H1 (cell line): Measurements from ENCODE around the gene EAPP. TPM values are rescaled to one million over a fixed set of nuclear protein-coding genes. Genes with fewer than 3 reads are reported as not detected.

Experiments used
- CTCF ChIA-PET: fragments of 300-600 bp; sonication (Branson Sonifier 250); formaldehyde crosslinking; loops from one replicate; lab custom pipeline; 2021; ENCODE audit not compliant: partially characterized antibody; lab: Charles Lee
- POLR2A ChIA-PET: fragments of 300-600 bp; sonication (Branson Sonifier 250); formaldehyde crosslinking; loops from one replicate; lab custom pipeline; 2021; ENCODE audit warnings: inconsistent platforms; ENCODE audit not compliant: partially characterized antibody; lab: Charles Lee
- DNase-seq, 2 experiments: peaks; one replicate each; pipeline versions ENCODE4 v3.0.0 to v3.0.0-alpha.2; 2010 to 2022; ENCODE audit warnings: low spot score in 2 of 2, low read depth in 1 of 2, mixed read lengths in 1 of 2
- FAIRE-seq: peaks from 2 replicates; lab custom pipeline; 2011; peaks lifted over from hg19 to GRCh38; lab: Jason Lieb, UNC
- H2AFZ ChIP-seq: 2 replicates; pipeline ENCODE4 v1.8.1; 2012; ENCODE audit warnings: low read length, inconsistent platforms
- H2AK5ac ChIP-seq: 2 replicates; pipeline ENCODE4 v1.6.1; 2013; ENCODE audit warnings: low read depth, low read length
- H2BK120ac ChIP-seq: replicated peaks from 2 replicates; pipeline ENCODE3; 2013; ENCODE audit warnings: low read depth, low read length, inconsistent platforms
- H2BK12ac ChIP-seq: 2 replicates; pipeline ENCODE4 v1.6.1; 2013; ENCODE audit warnings: low read depth, low read length
- H2BK15ac ChIP-seq: 2 replicates; pipeline ENCODE4 v1.6.1; 2013; ENCODE audit warnings: low read length
- H2BK20ac ChIP-seq: 2 replicates; pipeline ENCODE4 v1.6.1; 2013; ENCODE audit warnings: low read length
- H2BK5ac ChIP-seq: 2 replicates; pipeline ENCODE4 v1.6.1; 2013; ENCODE audit warnings: low read depth, low read length
- H3K14ac ChIP-seq: 2 replicates; pipeline ENCODE4 v1.6.1; 2013; ENCODE audit warnings: inconsistent platforms; ENCODE audit not compliant: insufficient read length
- H3K18ac ChIP-seq: 2 replicates; pipeline ENCODE4 v1.6.1; 2013; ENCODE audit warnings: low read length; ENCODE audit errors: extremely low read depth
- H3K23ac ChIP-seq: 2 replicates; pipeline ENCODE4 v1.6.1; 2013; ENCODE audit warnings: inconsistent platforms; ENCODE audit not compliant: insufficient read length
- H3K23me2 ChIP-seq: 2 replicates; pipeline ENCODE4 v1.6.1; 2013; ENCODE audit warnings: low read depth, low read length
- H3K27ac ChIP-seq: 2 replicates; pipeline ENCODE4 v1.6.1; 2011; ENCODE audit warnings: low read depth, low read length, inconsistent platforms
- H3K27me3 ChIP-seq, 4 experiments: replicated peaks in 1 of 4; 1 replicate in 1 of 4; 2 replicates in 3 of 4; pipeline versions ENCODE4 v1.6.1 to v1.8.1; 2011 to 2013; ENCODE audit warnings: low read length in 3 of 4, mild to moderate bottlenecking in 3 of 4, inconsistent platforms in 2 of 4, mixed read lengths in 2 of 4, moderate library complexity in 1 of 4; ENCODE audit not compliant: control insufficient read depth in 3 of 4, insufficient read depth in 3 of 4; ENCODE audit errors: extremely low read depth in 1 of 4
- H3K36me3 ChIP-seq, 4 experiments: 2 replicates each; pipeline versions ENCODE4 v1.6.1 to v1.8.1; 2011 to 2013; ENCODE audit warnings: mild to moderate bottlenecking in 4 of 4, low read length in 3 of 4, moderate library complexity in 2 of 4, control low read depth in 1 of 4, inconsistent platforms in 1 of 4; ENCODE audit not compliant: insufficient read depth in 4 of 4, control insufficient read depth in 2 of 4
- H3K4ac ChIP-seq: replicated peaks from 2 replicates; pipeline ENCODE3; 2013; ENCODE audit warnings: low read length, low read depth, mixed read lengths, inconsistent platforms; ENCODE audit not compliant: insufficient read length
- H3K4me1 ChIP-seq, 4 experiments: replicated peaks in 1 of 4; 1 replicate in 1 of 4; 2 replicates in 3 of 4; pipeline versions ENCODE4 v1.6.1 to v1.8.1; 2011 to 2013; ENCODE audit warnings: low read length in 3 of 4, inconsistent platforms in 2 of 4, mixed read lengths in 1 of 4; ENCODE audit not compliant: insufficient read depth in 4 of 4, control insufficient read depth in 3 of 4
- H3K4me2 ChIP-seq, 2 experiments: 2 replicates each; pipeline versions ENCODE4 v1.6.1 to v1.8.1; 2011 to 2013; ENCODE audit warnings: low read depth in 2 of 2, low read length in 2 of 2, control low read depth in 1 of 2, inconsistent platforms in 1 of 2, mild to moderate bottlenecking in 1 of 2; ENCODE audit not compliant: insufficient read depth in 1 of 2
- H3K4me3 ChIP-seq, 4 experiments: fragments of 200-600, 300-600 bp in 1 of 4; sonication (generic), shearing (Covaris generic), sonication (Bioruptor Twin) in 1 of 4; 2 replicates each; pipeline versions ENCODE4 v1.5.1 to v1.8.1; 2011 to 2016; ENCODE audit warnings: low read length in 4 of 4, low read depth in 3 of 4, control low read depth in 2 of 4, inconsistent platforms in 2 of 4, mild to moderate bottlenecking in 2 of 4, mixed read lengths in 1 of 4, moderate library complexity in 1 of 4; ENCODE audit not compliant: insufficient read depth in 2 of 4; ENCODE audit errors: extremely low read depth in 1 of 4
- H3K56ac ChIP-seq: replicated peaks from 2 replicates; pipeline ENCODE3; 2013; ENCODE audit warnings: low read depth, mild to moderate bottlenecking, mixed read lengths, low read length, inconsistent platforms; ENCODE audit not compliant: insufficient read length
- H3K79me1 ChIP-seq: 2 replicates; pipeline ENCODE4 v1.6.1; 2013; ENCODE audit warnings: low read depth, low read length, control low read depth
- H3K79me2 ChIP-seq, 2 experiments: 2 replicates each; pipeline versions ENCODE4 v1.6.1 to v1.8.1; 2012 to 2013; ENCODE audit warnings: low read length in 2 of 2, mild to moderate bottlenecking in 2 of 2, inconsistent platforms in 1 of 2; ENCODE audit not compliant: insufficient read depth in 2 of 2, control insufficient read depth in 1 of 2
- H3K9ac ChIP-seq, 4 experiments: replicated peaks in 1 of 4; 1 replicate in 1 of 4; 2 replicates in 3 of 4; pipeline versions ENCODE4 v1.6.1 to v1.8.1; 2011 to 2013; ENCODE audit warnings: low read depth in 3 of 4, low read length in 3 of 4, control low read depth in 2 of 4, mild to moderate bottlenecking in 2 of 4, moderate library complexity in 2 of 4, inconsistent platforms in 1 of 4; ENCODE audit errors: extremely low read depth in 1 of 4
- H3K9me3 ChIP-seq, 2 experiments: 2 replicates each; pipeline versions ENCODE4 v1.6.1 to v1.8.1; 2012 to 2013; ENCODE audit warnings: mild to moderate bottlenecking in 2 of 2, moderate library complexity in 2 of 2, control low read depth in 1 of 2, inconsistent platforms in 1 of 2, low read depth in 1 of 2, low read length in 1 of 2, mixed read lengths in 1 of 2; ENCODE audit not compliant: insufficient read depth in 2 of 2
- H4K20me1 ChIP-seq, 2 experiments: replicated peaks in 1 of 2; 2 replicates each; pipeline versions ENCODE3 to v1.8.1; 2011 to 2013; ENCODE audit warnings: inconsistent platforms in 2 of 2, low read length in 2 of 2, mild to moderate bottlenecking in 1 of 2; ENCODE audit not compliant: insufficient read depth in 2 of 2, control insufficient read depth in 1 of 2
- H4K5ac ChIP-seq: 2 replicates; pipeline ENCODE4 v1.6.1; 2013; ENCODE audit warnings: low read length, low read depth, mixed read lengths, inconsistent platforms; ENCODE audit not compliant: insufficient read length
- H4K8ac ChIP-seq: 2 replicates; pipeline ENCODE4 v1.8.0; 2013; ENCODE audit warnings: mild to moderate bottlenecking, moderate library complexity, low read length, inconsistent platforms; ENCODE audit not compliant: insufficient read depth; ENCODE audit errors: extremely low read depth
- H4K91ac ChIP-seq: replicated peaks from 2 replicates; pipeline ENCODE3; 2013; ENCODE audit warnings: low read length, mixed read lengths, inconsistent platforms; ENCODE audit not compliant: insufficient read length
- TBP ChIP-seq: IDR thresholded peaks from 2 replicates; pipeline ENCODE4 v1.6.1; 2011; ENCODE audit warnings: low read depth, low read length, improper control_type of control experiment
- WGBS, 2 experiments: shearing (Covaris generic) in 1 of 2; methylation state at CpG; one replicate each; pipeline versions ENCODE4 v1.1.6 to v1.1.7; 2013 to 2015; ENCODE audit warnings: low lambda C conversion rate in 2 of 2, mixed read lengths in 2 of 2, inconsistent platforms in 1 of 2, low coverage in 1 of 2, missing lambda C conversion rate in 1 of 2; ENCODE audit not compliant: insufficient replicate concordance in 2 of 2, insufficient coverage in 1 of 2, insufficient read length in 1 of 2; ENCODE audit errors: extremely low coverage in 1 of 2, missing lambda C conversion rate in 1 of 2; 5-methylcytosine and 5-hydroxymethylcytosine counted together
- polyA plus RNA-seq, 7 experiments: library from polyadenylated mRNA; depleted of rRNA in 3 of 7; stranded (reverse) in 5 of 7; unstranded in 2 of 7; fragments of >200 nt in 5 of 7; fragments of 200-250 nt in 2 of 7; gene quantifications; 1 replicate in 5 of 7; 2 replicates in 1 of 7; 4 replicates in 1 of 7; pipeline versions ENCODE4 v1.2.1 to v1.2.3, GENCODE V29; 2011 to 2013; ENCODE audit warnings: missing spikeins in 2 of 7, mixed read lengths in 2 of 7
- total RNA-seq: library from RNA; stranded (reverse); fragmentation: NEBNext Ultra II Directional; extraction: Animal tissue kit (Norgen Biotek cat#: 25700); gene quantifications from 2 replicates; pipeline ENCODE4 v1.2.1, GENCODE V29; 2021

EAPP gene
- total and polyA plus RNA-seq, 2 of the 8 experiments (the other 6 are each of a cell fraction or from before 2014, with no cell fraction given), result 18.3 to 28.7 TPM

GRCh38 chr14:34507884-34508283, 31.6 kb downstream of the EAPP start:
- FAIRE-seq (no peak), DNase-seq (no peak)
- no peaks in the 10 kb centered on the region for H4K20me1 ChIP-seq
- H4K91ac ChIP-seq, result no peak overlapping the region
- H2BK12ac ChIP-seq, result no peak overlapping the region
- H4K8ac ChIP-seq, result no peak overlapping the region
- H2BK120ac ChIP-seq, result no peak overlapping the region
- CTCF ChIA-PET, result interaction anchor here (0.6 to 0.7 kb wide), 2 partner anchors 176 to 185 kb away, joined by 3 to 4 read pairs; no protein-coding TSS in a partner anchor
- no peaks in the 10 kb centered on the region for H3K4me1 ChIP-seq
- H2BK20ac ChIP-seq, result no peak overlapping the region
- H3K4me3 ChIP-seq, result no peak overlapping the region
- TF ChIP-seq TBP, result no peak
- TF ChIP-seq, all 59 proteins: peak for 0
- H3K79me2 ChIP-seq, result no peaks in the 10 kb centered on the region
- POLR2A ChIA-PET, result no interaction called here
- no peak overlapping the region for H3K56ac ChIP-seq
- WGBS, 2 experiments, result 90% methylated on average over 9 of the region's 11 CpGs; no CpG with 5 or more reads in 1 of the 2 experiments
- no peak overlapping the region for H3K18ac ChIP-seq
- no peaks in the 10 kb centered on the region for H3K79me1 ChIP-seq
- H3K23me2 ChIP-seq, result peaks cover under 1% of the 10 kb centered on the region; the same call in 1 of the 2 replicates
- H2BK15ac ChIP-seq, result no peak overlapping the region
- no peak overlapping the region for H3K4ac ChIP-seq
- H2AFZ ChIP-seq, result no peak overlapping the region
- no peak overlapping the region for H3K4me2 ChIP-seq
- H4K5ac ChIP-seq, result no peak overlapping the region
- H3K36me3 ChIP-seq, result no peaks in the 10 kb centered on the region
- no peak overlapping the region for H3K27ac ChIP-seq
- no peak overlapping the region for H3K9ac ChIP-seq
- no peak overlapping the region for H2AK5ac ChIP-seq
- H3K27me3 ChIP-seq, result no peaks in the 10 kb centered on the region
- no peaks in the 10 kb centered on the region for H3K9me3 ChIP-seq
- H3K14ac ChIP-seq, result no peak overlapping the region
- H3K23ac ChIP-seq, result no peak overlapping the region
- no peak overlapping the region for H2BK5ac ChIP-seq
